ENCODE measurements around the gene ZDHHC11.

The ZDHHC11 gene

DNA sequence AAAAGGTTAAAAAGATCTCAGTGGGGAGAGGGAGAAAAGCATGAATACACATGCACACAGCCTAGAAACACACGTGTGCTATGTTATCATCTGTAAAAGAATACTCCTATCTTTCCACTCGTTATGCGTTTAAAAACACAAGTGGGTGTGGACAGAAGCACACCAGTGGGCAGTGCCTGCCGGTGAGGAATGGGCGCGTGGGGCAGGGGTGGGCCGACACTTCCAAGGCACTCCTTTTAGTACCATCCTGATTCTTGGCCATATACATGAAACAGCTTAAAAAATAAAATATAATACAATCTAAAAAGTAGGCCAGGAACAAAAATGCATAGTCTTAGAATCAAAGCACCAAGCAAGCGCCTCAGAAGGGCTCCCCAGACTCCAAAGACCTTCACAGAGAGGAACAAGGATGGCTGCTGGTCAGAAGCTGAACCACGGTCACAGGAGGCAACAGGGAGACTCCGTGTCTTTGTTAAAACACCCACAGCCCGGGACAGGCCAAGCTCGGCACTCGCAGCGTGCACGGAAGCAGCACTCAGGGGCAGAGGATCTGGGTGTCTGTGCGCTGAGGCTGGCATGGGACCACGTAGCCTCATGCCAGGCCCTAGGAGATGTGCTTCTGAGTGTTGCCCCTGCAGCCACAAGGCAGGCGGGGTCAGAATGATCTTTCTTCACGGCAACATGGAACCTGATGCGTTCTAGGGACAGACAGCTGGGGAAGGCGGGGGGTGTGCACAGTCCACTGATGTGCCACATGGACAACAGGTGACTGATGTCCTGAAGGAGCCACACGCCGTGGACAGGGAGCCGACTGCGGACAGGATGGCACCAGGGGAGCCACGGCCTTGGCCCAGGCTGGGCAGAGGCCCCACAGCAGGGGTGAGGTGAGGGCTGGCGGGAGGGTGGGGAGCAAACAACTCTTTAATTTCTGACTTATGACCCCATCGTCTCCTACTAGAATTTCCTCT, 25.9 kb upstream of the ZDHHC11 start:
- no peak for TF ChIP-seq ZFX (IDR thresholded peaks at IDR 0.05)
- TF ChIP-seq, protein P1, sequence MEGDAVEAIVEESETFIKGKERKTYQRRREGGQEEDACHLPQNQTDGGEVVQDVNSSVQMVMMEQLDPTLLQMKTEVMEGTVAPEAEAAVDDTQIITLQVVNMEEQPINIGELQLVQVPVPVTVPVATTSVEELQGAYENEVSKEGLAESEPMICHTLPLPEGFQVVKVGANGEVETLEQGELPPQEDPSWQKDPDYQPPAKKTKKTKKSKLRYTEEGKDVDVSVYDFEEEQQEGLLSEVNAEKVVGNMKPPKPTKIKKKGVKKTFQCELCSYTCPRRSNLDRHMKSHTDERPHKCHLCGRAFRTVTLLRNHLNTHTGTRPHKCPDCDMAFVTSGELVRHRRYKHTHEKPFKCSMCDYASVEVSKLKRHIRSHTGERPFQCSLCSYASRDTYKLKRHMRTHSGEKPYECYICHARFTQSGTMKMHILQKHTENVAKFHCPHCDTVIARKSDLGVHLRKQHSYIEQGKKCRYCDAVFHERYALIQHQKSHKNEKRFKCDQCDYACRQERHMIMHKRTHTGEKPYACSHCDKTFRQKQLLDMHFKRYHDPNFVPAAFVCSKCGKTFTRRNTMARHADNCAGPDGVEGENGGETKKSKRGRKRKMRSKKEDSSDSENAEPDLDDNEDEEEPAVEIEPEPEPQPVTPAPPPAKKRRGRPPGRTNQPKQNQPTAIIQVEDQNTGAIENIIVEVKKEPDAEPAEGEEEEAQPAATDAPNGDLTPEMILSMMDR (conservative IDR thresholded peaks at IDR 0.05): no peak
- no peak overlapping the region for H3K27ac ChIP-seq

DNA sequence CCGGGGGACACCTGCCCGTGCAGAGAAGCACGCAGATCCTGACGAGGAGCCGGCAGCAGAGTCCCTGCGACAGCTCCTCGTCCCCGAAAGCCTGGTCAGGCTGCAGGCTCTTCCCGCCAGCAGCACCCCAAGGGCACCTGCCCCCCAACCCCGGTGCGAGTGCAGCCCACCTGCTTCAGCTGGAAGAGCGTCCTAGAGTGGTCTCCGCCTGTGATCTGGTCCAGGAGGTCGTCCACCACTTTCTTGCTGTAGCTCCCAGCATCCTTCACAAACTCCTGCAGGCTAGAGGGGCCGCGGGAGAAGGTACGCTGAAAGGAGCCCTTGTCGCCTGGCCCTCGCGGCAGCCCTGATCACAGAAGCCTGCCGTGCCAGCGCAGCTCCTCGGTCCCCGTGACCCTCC, 25.1 kb upstream of the ZDHHC11 start:
- no peak overlapping the region for H3K27ac ChIP-seq
- TF ChIP-seq ZFX (IDR thresholded peaks at IDR 0.05): no peak
- TF ChIP-seq, protein P1 (conservative IDR thresholded peaks at IDR 0.05): no peak

DNA sequence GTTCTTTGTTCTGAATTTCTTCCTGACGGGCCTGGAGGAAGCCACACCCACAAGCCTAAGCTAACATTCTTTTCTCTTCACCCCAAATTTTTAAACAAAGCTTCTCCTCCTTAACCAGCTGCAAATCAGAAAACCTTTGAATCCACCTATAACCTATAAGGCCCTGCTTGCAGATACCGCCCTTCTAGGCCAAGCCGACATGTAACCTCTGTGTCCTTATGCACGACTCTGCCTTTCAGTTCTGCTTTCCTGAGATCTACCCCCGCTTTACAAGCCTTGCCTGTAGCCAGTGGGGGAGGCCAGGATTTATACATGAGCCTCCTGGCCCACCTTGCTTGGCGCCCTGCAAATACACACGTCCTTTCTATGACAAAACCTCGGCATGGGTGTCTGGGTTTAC, 22.5 kb upstream of the ZDHHC11 start:
- TF ChIP-seq, protein P1 (conservative IDR thresholded peaks at IDR 0.05): no peak
- TF ChIP-seq ZFX (IDR thresholded peaks at IDR 0.05): no peak
- no peak overlapping the region for H3K27ac ChIP-seq

DNA sequence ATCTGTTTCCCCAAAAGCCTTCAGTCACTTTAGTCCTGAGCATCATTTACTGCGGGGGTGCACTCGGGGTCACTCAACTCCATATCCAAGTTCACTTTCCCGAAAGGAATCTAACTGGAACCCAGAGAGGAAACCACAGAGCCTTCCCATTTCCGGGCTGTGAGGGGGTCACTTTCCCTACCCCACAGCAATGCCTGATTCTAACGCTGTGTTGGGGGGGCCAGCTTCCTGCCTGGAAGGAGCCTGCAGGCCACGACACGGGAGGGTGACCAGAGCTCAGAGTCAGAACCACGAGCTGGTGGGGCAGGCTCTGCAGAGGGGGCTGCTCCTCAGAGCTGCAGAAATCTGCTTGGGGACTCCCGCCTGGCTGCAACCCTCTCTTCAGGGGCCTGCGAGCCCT, 21.5 kb upstream of the ZDHHC11 start:
- TF ChIP-seq ZFX (IDR thresholded peaks at IDR 0.05): no peak
- TF ChIP-seq, protein P1 (conservative IDR thresholded peaks at IDR 0.05): no peak
- H3K27ac ChIP-seq: no peak overlapping the region

DNA sequence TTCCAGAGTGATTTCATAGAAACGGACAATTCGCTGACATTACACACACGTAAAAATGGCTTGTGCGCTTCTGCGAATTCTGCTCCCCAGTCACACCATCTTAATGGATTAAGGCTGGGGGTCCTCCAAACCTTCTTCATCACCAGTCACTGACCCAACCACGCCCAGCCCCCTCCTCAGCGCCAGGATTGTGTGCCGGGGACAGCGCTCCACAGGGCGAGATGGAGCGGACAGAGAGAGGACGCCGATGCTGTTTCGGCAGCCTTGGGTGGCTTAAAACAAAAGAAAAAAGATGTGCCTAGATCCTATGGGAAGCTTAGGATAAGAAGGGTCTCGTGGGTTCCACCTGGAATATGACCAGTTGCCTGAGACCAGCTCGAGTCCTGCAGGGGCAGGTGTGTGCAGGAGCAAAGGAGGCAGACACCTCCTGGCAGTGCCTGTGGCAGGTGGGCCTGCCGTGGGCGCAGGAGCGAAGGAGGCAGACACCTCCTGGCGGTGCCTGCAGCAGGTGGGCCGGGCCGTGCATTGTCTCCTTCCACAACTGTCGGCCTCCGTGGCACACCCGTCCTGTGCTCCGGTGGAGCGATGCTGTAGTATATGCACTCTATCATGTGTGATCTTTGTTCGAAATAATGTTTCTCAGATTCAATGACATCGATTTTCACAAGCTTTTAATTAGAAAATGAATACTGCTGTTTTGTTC, 21.0 kb upstream of the ZDHHC11 start:
- TF ChIP-seq, protein P1 (conservative IDR thresholded peaks at IDR 0.05): no peak
- no peak for TF ChIP-seq ZFX (IDR thresholded peaks at IDR 0.05)
- no peak overlapping the region for H3K27ac ChIP-seq

DNA sequence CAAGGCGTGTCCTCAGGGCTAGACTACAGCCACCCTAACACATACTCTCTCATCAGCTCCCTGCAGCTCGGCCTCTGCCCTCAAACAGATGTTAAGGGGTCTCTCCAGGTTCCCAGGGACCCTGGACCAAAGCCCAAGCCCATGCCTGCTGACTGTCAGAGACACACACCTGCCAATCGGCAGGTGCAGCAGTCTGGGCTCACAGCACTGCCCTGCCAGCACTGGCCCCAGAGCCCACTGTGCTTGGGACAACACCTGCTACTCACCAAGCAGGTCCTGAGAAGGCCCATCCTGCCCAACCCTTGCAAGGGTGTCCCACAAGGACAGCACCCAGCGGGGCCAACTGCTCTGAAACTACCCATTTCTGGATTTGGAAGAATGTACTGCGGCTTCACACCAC, 20.2 kb upstream of the ZDHHC11 start:
- no peak overlapping the region for H3K27ac ChIP-seq
- TF ChIP-seq ZFX (IDR thresholded peaks at IDR 0.05): no peak
- TF ChIP-seq, protein P1 (conservative IDR thresholded peaks at IDR 0.05): no peak

All from C4-2B (cell line).